K562 (cell line): ENCODE data around the gene IRS1. TPM values are rescaled to one million over a fixed set of nuclear protein-coding genes. Genes with fewer than 3 reads are reported as not detected.
A peak's percentile ranks its signal among the peaks of the same experiment; 100 is the strongest.

Experiments
- ARID3A ChIP-seq: IDR thresholded peaks from 2 replicates; pipeline ENCODE4 v1.6.1; 2012; ENCODE audit warnings: low read depth, low read length, improper control_type of control experiment, borderline replicate concordance
- CC2D1A ChIP-seq: fragments of 450-650 bp; IDR thresholded peaks from 2 replicates; pipeline ENCODE4 v1.6.1; 2017; ENCODE audit warnings: mild to moderate bottlenecking
- FIP1L1 ChIP-seq: fragments of 200-400 bp; formaldehyde crosslinking; IDR thresholded peaks from 2 replicates; pipeline ENCODE4 v1.6.1; 2018; ENCODE audit warnings: mild to moderate bottlenecking, low read depth, low read length; ENCODE audit not compliant: poor library complexity, severe bottlenecking
- HDGF ChIP-seq: fragments of 450-650 bp; IDR thresholded peaks from 2 replicates; pipeline ENCODE4 v1.6.1; 2016
- KHSRP ChIP-seq: fragments of 450-650 bp; IDR thresholded peaks from 2 replicates; pipeline ENCODE4 v1.6.1; 2017
- PHB2 ChIP-seq: fragments of 450-650 bp; IDR thresholded peaks from 2 replicates; pipeline ENCODE4 v1.6.1; 2017; ENCODE audit warnings: low read depth
- PHF20 ChIP-seq: fragments of 450-650 bp; IDR thresholded peaks from 2 replicates; pipeline ENCODE4 v1.6.1; 2018; ENCODE audit not compliant: partially characterized antibody
- POLR2B ChIP-seq: fragments of 450-650 bp; IDR thresholded peaks from 2 replicates; pipeline ENCODE4 v1.6.1; 2018; ENCODE audit warnings: low read depth; ENCODE audit not compliant: partially characterized antibody
- PTRF ChIP-seq: fragments of 450-650 bp; IDR thresholded peaks from 2 replicates; pipeline ENCODE4 v1.6.1; 2016; ENCODE audit warnings: mild to moderate bottlenecking, missing genetic modification characterization, missing compliant biosample characterization
- TFAM ChIP-seq: fragments of 250-450 bp; sonication (Bioruptor Pico); conservative IDR thresholded peaks from 2 replicates; pipeline ENCODE4 v1.5.0; 2021; ENCODE audit warnings: mild to moderate bottlenecking, moderate library complexity
- ZBTB11 ChIP-seq, 3 experiments: fragments of 200-800 bp in 1 of 3; fragments of 250-450 bp in 1 of 3; fragments of 450-650 bp in 1 of 3; sonication (Bioruptor Pico) in 1 of 3; sonication (Bioruptor generic) in 1 of 3; formaldehyde crosslinking in 1 of 3; IDR thresholded peaks; 2 replicates each; pipeline versions ENCODE4 v1.6.1 to v1.8.0; 2016 to 2022; ENCODE audit warnings: mild to moderate bottlenecking in 2 of 3, missing genetic modification characterization in 2 of 3, missing compliant biosample characterization in 1 of 3, moderate library complexity in 1 of 3
- ZKSCAN1 ChIP-seq: fragments of 150-350 bp; IDR thresholded peaks from 2 replicates; pipeline ENCODE4 v1.6.1; 2016; ENCODE audit warnings: low read depth, low read length
- ZNF436 ChIP-seq: fragments of 250-450, 450-650 bp; sonication (Bioruptor Pico); formaldehyde crosslinking; IDR thresholded peaks from 2 replicates; pipeline ENCODE4 v1.7.0; 2020; ENCODE audit warnings: mild to moderate bottlenecking
- polyA plus RNA-seq, 8 experiments: library from polyadenylated mRNA; depleted of rRNA in 4 of 8; stranded (reverse) in 5 of 8; unstranded in 3 of 8; fragments of >200 nt; fragmentation: Nextera tagmentation in 2 of 8; fragmentation: Illumina TruSeq in 1 of 8; extraction: Ambion mirVana in 2 of 8; extraction: Trizol in 1 of 8; gene quantifications; 2 replicates each; pipeline versions ENCODE4 v1.2.1 to v1.2.3, GENCODE V29; 2011 to 2014; ENCODE audit warnings: inconsistent platforms in 1 of 8, missing spikeins in 1 of 8
- total RNA-seq, 7 experiments: library from RNA; depleted of rRNA in 6 of 7; stranded (reverse); fragments of >200 nt in 6 of 7; fragmentation: Illumina TruSeq in 2 of 7; extraction: Trizol in 2 of 7; gene quantifications; 2 replicates each; pipeline versions ENCODE4 v1.2.1 to v1.2.3, GENCODE V29; 2011 to 2021; ENCODE audit warnings: low replicate concordance in 1 of 7
- TF ChIP-seq, protein P1 (sequence below): fragments of 450-650 bp; IDR thresholded peaks from 2 replicates; pipeline ENCODE4 v1.6.1; 2018; ENCODE audit not compliant: partially characterized antibody
- TF ChIP-seq, protein P2 (sequence below): fragments of 450-650 bp; IDR thresholded peaks from 2 replicates; pipeline ENCODE4 v1.6.1; 2016; ENCODE audit warnings: missing biosample characterization, missing genetic modification characterization

Gene IRS1
- total and polyA plus RNA-seq, 9 of the 15 experiments (the other 6 are each of a cell fraction or from before 2014, with no cell fraction given): under 0.01 to 0.31 (median 0.08) TPM; not detected in 1

DNA sequence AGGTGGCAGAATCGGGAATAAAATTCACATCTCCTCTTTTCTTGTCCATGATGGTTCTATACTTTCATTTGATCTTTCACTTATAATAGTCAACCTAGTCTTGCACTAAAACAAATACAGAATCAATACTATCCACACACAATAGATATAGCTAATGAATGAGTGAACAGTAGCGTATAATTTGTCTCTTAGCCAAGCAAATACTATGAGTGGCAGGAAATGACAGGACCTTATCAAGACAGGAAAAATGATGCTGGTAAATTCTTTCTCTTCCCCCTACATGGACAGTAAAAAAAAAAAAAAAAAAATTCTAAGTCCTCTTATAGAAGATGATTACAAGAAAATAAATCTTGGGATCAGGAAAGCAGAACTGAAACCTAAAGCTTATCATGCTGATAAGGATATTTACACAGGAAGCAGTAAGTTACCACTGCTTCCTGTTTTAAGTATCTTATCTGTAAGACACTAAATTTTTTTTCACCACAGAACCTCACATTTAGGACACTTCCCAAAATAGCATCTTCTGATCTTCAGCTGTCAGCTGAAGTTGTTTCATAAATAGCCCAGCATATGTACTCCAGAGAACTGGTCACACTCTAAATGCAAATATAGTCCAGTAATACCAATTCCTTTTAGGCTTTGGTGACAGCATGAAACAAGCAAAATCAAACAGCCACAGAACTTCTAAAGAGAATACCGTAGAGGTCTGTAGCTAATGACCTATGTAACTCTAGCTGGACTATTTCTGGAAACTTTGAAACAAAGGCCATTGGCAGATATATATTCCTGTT, 27.0 kb downstream of the IRS1 start (continued):
- no peak for TF ChIP-seq TFAM (CRISPR knock-in tag)
- TF ChIP-seq PTRF (tag): no peak
- no peak for TF ChIP-seq CC2D1A
- TF ChIP-seq PHF20: no peak
- TF ChIP-seq, protein P1, sequence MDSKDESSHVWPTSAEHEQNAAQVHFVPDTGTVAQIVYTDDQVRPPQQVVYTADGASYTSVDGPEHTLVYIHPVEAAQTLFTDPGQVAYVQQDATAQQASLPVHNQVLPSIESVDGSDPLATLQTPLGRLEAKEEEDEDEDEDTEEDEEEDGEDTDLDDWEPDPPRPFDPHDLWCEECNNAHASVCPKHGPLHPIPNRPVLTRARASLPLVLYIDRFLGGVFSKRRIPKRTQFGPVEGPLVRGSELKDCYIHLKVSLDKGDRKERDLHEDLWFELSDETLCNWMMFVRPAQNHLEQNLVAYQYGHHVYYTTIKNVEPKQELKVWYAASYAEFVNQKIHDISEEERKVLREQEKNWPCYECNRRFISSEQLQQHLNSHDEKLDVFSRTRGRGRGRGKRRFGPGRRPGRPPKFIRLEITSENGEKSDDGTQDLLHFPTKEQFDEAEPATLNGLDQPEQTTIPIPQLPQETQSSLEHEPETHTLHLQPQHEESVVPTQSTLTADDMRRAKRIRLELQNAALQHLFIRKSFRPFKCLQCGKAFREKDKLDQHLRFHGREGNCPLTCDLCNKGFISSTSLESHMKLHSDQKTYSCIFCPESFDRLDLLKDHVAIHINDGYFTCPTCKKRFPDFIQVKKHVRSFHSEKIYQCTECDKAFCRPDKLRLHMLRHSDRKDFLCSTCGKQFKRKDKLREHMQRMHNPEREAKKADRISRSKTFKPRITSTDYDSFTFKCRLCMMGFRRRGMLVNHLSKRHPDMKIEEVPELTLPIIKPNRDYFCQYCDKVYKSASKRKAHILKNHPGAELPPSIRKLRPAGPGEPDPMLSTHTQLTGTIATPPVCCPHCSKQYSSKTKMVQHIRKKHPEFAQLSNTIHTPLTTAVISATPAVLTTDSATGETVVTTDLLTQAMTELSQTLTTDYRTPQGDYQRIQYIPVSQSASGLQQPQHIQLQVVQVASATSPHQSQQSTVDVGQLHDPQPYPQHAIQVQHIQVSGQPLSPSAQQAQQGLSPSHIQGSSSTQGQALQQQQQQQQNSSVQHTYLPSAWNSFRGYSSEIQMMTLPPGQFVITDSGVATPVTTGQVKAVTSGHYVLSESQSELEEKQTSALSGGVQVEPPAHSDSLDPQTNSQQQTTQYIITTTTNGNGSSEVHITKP: no peak
- TF ChIP-seq ARID3A: no peak
- TF ChIP-seq ZKSCAN1: no peak
- TF ChIP-seq POLR2B: no peak
- no peak for TF ChIP-seq ZBTB11 (CRISPR knock-in tag; IDR thresholded peaks at IDR 0.05)
- no peak for TF ChIP-seq ZNF436 (CRISPR knock-in tag)
- no peak; the same call in 1 of the 2 replicates for TF ChIP-seq PHB2
- TF ChIP-seq, protein P2, sequence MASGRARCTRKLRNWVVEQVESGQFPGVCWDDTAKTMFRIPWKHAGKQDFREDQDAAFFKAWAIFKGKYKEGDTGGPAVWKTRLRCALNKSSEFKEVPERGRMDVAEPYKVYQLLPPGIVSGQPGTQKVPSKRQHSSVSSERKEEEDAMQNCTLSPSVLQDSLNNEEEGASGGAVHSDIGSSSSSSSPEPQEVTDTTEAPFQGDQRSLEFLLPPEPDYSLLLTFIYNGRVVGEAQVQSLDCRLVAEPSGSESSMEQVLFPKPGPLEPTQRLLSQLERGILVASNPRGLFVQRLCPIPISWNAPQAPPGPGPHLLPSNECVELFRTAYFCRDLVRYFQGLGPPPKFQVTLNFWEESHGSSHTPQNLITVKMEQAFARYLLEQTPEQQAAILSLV (tag): peak; percentile 46; the same call in 1 of the 2 replicates
- TF ChIP-seq KHSRP: peak; percentile 61; the same call in 1 of the 2 replicates
- no peak for TF ChIP-seq FIP1L1
- no peak for TF ChIP-seq HDGF
